ENCODE results near the gene SLC35D1. TPM values are rescaled to one million over a fixed set of nuclear protein-coding genes. Genes with fewer than 3 reads are reported as not detected.
A peak's percentile ranks its signal among the peaks of the same experiment; 100 is the strongest.

SLC35D1 gene
- total and polyA plus RNA-seq, 9 of the 15 experiments (the other 6 are each of a cell fraction or from before 2014, with no cell fraction given) = 2.3 to 10.4 (median 6.4) TPM

DNA sequence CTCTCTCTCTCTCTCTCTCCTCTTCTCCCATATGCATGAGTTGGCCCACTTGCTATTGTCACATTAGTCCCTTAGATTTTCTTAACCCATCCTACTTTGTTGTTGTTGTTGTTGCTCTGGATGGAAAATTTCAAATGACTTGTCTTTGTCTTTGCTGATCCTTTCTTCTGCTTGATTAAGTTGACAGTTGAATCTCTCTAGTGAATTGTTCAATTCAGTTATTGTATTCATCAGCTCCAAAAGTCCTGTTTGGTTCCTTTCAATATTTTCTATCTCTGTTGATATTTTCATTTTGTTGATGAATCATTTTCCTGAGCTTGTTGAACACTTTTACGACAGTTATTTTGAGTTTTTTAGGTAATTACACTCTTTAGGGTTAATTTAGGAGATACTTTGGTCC, 18.8 kb upstream of the SLC35D1 start:
- Histone ChIP-seq H3K36me3 (ENCODE audit: control insufficient read depth, insufficient read depth, low read length) (no peaks in the 10 kb centered on the region), H3K79me2 (ENCODE audit: control insufficient read depth, insufficient read depth, low read length) (no peaks in the 10 kb centered on the region), H3K27ac (ENCODE audit: extremely low read depth, low read depth, low read length) (no peak overlapping the region), H3K9me3 (replicated peaks; ENCODE audit: control insufficient read depth, insufficient read depth, low read depth, low read length) (0 out of 2 replicates have a peak, but pooled peaks cover 4% of the 10 kb centered on the region), H3K4me3 (no peak overlapping the region), H3K4me1 (replicated peaks in 1 of 2; ENCODE audit: control insufficient read depth in 2 of 2, insufficient read depth in 2 of 2, low read length in 2 of 2) (no peaks in the 10 kb centered on the region), H3K9ac (ENCODE audit: insufficient read depth in 1 of 2, low read depth in 2 of 2, low read length in 2 of 2) (no peak overlapping the region), H2AFZ (ENCODE audit: low read depth, low read length) (no peak overlapping the region), H4K20me1 (replicated peaks; ENCODE audit: control insufficient read depth, insufficient read depth, low read length) (no peaks in the 10 kb centered on the region), H3K27me3 (ENCODE audit: control insufficient read depth in 2 of 2, insufficient read depth in 2 of 2, low read length in 2 of 2) (no peaks in the 10 kb centered on the region), H3K4me2 (ENCODE audit: insufficient read depth, low read length) (no peak overlapping the region), H3K9me1 (ENCODE audit: control insufficient read depth, insufficient read depth, low read length) (no peaks in the 10 kb centered on the region)
- in situ Hi-C loops (cut with MboI) (no loop called here), intact Hi-C loops (cut with micrococcal nuclease) (no loop called here)
- no TSS peak for BruUV-seq (replicated peaks)
- ChIA-PET POLR2A (interaction anchor here (0.7 kb wide), 1 partner anchor 19 kb away, joined by 3 read pairs; the partner anchor contains the start of gene SLC35D1), CTCF (ENCODE audit: low intra/inter-chr PET ratio) (no interaction called here)
- 0% methylated on average over 1 of the region's 1 CpG for WGBS (ENCODE audit: insufficient coverage, low coverage, missing lambda C conversion rate)
- TF ChIP-seq, protein P1, sequence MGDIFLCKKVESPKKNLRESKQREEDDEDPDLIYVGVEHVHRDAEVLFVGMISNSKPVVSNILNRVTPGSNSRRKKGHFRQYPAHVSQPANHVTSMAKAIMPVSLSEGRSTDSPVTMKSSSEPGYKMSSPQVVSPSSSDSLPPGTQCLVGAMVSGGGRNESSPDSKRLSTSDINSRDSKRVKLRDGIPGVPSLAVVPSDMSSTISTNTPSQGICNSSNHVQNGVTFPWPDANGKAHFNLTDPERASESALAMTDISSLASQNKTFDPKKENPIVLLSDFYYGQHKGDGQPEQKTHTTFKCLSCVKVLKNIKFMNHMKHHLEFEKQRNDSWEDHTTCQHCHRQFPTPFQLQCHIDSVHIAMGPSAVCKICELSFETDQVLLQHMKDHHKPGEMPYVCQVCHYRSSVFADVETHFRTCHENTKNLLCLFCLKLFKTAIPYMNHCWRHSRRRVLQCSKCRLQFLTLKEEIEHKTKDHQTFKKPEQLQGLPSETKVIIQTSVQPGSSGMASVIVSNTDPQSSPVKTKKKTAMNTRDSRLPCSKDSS (IDR thresholded peaks at IDR 0.05; ENCODE audit: low read depth, partially characterized antibody) = peak; percentile 25
- no peak for TF ChIP-seq FOXM1 (IDR thresholded peaks at IDR 0.05; ENCODE audit: low read depth)
- TF ChIP-seq FOXM1 (CRISPR knock-in tag; IDR thresholded peaks at IDR 0.05; ENCODE audit: low read depth) = no peak
- peak in 1 of 2 experiments; percentile 51; a peak in 1 of 3 replicates for TF ChIP-seq CBX3 (IDR thresholded peaks at IDR 0.05; ENCODE audit: borderline replicate concordance in 1 of 2, low read length in 2 of 2)
- ATAC-seq (no peak), DNase-seq (ENCODE audit: extremely low read depth in 1 of 4, low spot score in 3 of 4) (no peak), FAIRE-seq (peak; percentile 40)
